ENCODE data around the gene RNF181.
"Not testable (repeated sequence)": the region's sequence is repeated elsewhere in the genome, so short reads cannot be mapped to it uniquely, and the experiment has no call there.

Gene RNF181

DNA sequence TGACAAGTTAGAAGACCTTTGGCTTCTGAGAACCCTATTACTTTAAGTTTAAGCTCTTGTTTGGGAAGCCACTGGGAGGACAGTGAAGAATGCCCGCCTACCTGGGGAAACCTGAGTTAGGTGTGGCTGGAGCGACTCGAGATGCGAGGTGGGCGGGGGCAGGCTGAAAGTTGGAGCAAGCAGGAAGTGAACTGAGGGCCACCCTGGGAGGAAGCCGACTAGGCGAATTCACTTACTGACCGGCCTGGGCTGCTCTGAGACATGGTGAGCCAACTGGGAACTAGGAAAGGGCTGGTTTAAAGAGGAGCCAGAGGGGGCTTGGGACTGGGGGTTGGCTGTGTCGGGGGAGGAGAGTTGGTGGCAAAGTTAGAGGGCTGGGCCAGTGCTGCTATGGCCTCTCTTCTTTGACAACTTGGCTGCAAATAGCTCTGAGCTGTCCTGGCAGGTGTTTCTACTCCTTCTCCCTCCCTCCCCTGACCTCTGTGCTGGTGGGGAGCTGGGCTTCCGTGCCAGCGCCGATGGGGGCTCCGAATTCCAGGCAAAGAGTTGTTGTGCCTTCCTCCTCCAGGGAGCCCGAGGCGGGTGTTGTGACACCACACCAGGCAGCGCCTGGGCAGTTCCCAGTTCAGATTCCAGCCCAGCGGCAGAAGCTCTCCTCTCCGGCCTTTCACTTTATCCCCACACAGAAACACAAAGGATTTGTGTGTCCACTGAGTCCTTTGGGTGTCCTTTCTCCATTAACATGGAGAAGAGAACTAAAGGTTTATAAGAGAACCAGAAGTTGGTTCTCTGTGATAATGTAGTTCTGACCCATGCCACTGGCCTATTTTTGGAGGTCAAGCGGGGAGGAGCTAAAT, 17.9 kb upstream of the RNF181 start, which contains the start of gene VAMP8:
Gene VAMP8 (plus strand): TSS at position 201 of the 857 bp plus-strand sequence. CDS start 61 bp downstream, at position 262.
- DNase-seq = peak; percentile 71

DNA sequence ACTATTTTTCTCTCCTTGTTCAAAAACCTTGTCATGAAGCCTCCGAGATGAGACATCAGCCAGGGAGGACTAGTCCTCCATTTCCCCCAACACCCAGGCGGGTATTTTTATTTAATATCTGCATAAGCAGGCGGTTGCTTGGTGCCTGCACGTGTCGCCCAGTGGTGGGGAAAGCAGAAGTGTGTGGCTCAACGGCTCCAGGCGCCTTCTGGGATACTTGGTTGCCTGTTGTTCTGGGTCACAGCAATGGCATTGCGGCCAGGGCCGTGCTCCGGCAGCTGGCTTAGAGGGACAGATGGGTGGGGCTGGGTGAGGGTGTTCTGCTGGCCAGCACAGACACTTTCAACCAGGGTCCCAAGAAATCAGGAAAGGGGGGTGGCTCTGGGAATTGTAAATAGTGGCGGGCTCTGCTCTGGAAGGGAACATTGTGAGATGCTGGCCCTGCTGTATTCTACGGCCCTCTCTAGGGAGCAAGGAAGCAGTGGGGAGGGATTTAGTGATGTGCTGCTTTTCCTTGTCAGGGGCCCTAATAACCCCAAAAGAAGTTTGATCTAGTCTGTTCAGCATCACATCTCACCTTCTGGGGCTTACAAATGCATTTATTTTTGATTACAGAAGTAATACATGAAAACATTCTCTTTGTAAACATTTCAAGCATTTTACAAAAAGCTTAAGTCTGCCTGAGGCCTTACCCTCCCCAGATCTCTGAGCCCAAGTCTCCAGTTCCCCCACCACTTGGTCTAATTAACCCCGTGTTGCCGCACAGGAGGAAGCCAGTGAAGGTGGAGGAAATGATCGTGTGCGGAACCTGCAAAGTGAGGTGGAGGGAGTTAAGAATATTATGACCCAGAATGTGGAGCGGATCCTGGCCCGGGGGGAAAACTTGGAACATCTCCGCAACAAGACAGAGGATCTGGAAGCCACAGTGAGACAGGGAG, 17.0 kb upstream of the RNF181 start:
- no peak for DNase-seq

DNA sequence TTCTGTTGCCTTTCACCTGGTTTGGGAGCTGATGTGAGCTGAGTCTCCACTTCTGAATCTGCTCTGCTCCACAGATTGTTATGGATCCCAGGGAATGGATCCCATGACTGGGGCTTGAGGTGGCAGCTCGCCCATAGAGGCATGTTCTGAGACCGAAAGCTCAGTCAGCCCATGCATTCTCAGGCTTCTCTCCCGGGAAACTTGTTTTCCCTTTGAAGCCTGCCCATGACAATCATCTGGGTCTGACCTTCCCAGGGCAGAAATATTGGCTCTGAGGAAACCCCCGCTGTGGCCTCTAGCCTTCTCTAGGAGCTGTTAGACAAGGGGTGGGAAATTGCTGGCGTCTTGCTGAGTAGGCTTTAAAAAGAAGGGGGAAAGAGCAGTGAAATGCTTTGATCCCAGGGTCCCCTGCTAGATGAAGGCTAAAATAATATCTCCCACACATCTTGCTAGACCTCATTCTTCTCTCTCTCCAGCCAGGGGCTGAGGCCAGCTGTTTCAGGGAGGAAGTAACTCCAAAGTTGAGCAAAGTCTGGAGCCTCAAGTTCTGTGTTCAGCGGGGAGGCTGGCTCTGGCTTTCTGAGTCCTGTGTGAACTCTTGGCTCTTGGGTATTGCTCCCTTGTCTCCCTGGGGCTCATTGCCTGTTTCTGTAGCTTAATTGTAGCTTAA, 16.1 kb upstream of the RNF181 start:
- no peak for DNase-seq

DNA sequence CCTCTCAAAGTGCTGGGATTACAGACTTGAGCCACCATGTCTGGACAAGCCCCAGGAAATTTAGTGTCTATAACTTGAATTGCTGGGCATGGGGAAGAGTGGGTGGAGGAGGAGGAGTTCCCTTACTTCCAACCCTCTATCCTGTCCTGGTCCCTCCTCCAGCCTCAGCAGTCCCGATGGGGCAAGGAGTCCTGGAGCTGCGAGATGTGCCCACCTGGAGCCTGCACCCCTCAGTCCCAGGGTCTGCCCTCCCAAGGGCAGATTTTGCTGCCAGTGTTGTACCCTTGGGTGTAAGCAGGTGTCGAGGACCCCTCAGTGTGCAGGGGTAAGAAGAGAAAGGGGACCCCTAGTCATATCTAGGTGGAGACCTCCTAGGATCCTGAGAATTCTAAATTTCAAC, 15.3 kb upstream of the RNF181 start:
- DNase-seq = no peak

DNA sequence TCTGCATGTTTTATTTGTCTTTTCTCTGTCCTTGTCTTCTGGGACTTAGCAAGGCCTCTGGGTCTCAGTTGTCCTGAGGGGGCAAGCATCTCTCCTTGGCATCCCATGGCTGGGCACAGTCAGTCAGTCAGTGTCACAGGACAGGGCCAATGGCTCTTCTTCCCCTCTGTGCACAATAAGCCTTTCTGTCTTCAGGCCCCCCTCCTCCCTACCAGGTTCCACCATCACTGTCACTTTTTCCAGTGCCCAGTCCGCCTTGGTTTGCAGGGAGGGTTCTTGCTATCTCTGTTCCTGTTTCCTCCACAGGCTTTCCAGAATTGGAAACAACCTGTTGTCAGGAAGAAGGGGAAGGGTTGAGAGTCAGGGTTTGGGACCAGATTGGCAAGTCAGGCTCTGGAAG, 13.1 kb upstream of the RNF181 start:
- no peak for DNase-seq

DNA sequence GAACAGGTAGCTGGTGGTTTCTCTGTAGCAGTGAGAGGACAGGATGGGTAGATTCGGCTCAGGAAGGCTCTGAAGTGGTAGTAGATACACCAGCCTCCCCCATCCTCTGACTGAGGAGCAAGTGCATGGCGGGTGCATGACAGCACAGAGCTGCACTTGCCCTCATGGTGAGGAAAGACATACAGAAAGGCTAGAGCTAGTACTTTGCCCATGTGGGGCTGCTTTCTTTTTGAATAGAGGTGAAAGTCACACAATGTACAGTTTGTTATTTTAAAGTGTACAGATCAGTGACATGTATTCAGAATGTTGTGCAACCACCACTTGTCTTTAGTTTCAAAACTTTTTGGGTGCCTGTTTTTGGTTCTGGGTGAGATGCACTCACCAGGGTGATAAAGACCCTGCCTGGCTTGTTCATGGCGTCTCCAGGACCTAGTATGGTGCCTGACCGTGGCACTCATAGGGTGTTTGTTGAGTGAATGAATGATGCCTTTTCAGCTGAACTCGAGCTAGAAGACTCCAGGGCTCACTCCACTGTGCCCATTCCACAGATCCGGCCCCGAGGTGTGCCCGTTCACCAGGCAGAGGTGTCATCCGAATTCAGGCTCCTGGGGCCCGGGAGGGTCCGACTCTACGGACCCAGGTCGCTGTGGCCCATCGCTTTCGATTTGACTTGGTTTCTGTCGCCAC, 11.7 kb upstream of the RNF181 start:
- peak; percentile 47 for DNase-seq

DNA sequence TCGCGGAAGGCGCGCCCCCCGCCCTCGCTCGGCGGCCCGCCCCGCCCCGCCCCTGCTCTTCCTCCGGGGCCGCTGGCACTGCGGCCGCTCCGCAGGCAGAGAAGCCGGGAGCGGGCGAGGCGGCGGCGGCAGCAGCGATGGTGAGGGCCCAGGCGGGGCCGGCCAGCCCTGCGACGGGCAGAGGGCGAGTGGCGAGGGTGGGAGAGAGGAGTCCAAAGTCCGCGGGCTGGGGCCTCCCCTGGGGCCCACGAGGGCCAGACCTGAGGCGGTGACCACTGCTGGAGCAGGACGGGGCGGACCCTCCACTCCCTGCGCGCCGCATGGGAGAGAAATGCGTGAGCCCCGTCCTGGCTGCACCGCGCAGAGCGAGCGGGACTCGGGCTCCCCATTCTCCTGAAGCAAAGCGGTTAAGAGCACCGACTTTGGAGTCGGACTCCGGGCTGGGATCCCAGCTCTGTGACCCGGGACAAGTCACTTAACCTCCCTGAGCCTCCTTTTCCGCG, 11.1 kb upstream of the RNF181 start, which contains the start of gene VAMP5:
Gene VAMP5 (plus strand): TSS at position 78 of the 503 bp plus-strand sequence. CDS start 60 bp downstream, at position 138.
- no peak for DNase-seq

DNA sequence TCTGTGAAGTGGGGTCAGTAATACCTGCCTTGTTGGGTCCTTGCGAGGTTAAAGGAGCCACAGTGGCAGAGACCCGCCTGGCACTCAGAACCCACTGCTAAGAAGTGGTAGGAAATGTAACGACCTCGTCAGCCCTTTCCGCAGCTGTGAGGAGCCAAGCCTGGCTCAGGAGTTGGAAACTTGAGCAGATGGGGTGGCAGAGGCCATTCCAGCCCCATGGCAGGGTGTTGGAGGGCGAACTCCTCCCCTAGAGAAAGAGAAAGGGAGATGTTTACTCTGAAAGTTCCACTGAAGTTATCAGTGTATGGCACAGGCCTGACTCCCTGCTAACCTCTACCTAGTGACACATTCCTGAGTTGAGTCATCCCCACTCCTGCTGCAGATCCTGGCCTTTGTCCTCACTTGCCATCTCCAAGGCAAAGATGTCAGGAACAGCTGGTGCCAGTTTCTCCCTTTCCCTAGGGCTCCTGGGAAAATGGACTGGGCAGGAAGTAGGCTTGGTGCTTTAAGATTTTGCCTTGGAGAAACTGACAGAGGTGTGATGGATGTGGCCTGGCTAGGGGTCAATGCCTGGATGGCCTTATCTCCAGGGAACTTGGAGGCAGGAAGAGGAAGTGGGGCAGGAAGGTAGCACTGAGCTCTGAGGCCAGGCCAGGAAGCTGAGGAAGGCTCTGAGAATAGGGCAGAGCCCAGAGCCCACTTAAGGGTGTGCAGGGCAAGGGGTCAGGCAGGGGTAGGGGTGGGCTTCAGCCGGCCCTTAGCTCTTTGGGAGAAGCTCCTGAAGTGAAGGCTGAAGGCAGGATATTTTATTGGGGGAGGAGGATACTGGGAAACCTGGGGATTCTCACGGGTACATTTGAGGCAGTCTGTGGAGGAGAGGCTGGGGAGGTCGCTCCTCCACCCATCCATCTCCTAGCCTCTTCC, 10.4 kb upstream of the RNF181 start:
- DNase-seq = peak; percentile 50

DNA sequence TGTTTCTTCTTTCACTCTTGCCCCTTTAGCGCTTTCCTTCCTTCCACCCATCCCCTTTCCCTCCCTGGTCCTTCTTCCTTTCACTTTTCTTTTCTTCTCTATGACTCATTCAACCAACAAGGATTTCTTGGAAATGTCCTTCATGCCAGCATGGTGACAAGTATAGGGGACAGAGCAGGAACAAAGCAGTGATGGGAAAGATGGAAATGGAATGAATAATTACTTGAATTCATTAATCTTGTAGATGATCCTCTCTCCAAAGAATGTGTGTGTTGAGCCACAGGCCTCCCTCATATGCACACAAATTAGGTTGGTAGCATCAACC, 9.8 kb upstream of the RNF181 start:
- no peak for DNase-seq

DNA sequence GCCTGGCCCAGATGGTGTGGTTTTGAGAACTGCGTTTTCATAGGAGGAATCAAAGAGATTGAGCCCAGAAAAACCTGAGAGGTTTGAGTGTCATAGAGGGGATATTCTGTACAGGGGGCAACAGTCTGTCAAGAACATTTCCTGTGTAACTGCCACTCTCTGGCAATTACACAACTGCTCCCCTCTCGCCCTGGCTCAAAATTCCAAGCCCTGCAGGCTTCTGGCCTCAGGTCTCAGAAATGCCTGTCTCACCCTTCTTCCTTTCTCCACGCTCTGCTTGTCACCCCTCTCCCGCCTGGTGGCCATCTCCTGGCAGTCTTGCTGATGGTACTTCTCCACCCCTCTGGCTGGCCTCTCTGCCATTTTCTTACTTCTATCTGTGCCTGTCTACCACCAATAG, 7.3 kb upstream of the RNF181 start:
- no peak for DNase-seq

DNA sequence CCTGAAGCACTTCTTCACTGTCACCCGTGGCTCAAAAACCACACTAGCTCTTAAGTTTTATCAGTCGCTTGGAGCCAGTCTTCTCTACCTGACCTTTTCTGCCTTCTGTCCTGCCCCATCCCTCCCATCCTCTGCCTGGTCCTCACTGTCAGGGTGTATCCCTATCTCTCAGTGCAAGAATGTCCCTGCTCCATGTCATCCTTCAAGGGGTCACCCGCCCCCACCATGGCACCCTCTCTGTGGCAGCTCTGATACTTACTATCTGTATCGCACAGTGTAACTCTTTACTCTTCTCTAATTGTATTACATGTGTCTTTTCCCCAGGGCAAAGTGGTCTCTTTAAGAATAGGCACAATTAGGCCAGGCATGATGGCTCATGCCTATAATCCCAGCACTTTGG, 6.9 kb upstream of the RNF181 start:
- DNase-seq = no peak

DNA sequence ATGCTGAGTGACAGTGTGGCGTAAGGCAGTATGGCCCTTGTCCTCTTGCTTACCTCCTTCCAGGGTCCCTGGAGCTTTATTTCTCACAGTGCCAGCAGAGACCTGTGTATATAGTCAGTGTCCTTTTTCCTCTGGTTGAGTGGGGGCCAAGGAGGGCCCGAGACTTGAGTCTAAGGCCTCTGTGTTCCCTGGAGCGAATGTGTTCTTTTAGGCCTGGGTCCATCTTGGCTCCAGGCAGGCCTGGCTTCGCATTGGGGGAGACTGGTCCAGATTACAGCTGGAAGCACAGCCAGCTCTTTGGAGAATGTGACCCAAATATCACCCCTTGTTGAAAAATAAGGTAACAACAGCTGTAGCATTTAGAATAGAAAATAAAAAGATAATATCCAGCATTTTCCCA, 6.4 kb upstream of the RNF181 start:
- DNase-seq = no peak

DNA sequence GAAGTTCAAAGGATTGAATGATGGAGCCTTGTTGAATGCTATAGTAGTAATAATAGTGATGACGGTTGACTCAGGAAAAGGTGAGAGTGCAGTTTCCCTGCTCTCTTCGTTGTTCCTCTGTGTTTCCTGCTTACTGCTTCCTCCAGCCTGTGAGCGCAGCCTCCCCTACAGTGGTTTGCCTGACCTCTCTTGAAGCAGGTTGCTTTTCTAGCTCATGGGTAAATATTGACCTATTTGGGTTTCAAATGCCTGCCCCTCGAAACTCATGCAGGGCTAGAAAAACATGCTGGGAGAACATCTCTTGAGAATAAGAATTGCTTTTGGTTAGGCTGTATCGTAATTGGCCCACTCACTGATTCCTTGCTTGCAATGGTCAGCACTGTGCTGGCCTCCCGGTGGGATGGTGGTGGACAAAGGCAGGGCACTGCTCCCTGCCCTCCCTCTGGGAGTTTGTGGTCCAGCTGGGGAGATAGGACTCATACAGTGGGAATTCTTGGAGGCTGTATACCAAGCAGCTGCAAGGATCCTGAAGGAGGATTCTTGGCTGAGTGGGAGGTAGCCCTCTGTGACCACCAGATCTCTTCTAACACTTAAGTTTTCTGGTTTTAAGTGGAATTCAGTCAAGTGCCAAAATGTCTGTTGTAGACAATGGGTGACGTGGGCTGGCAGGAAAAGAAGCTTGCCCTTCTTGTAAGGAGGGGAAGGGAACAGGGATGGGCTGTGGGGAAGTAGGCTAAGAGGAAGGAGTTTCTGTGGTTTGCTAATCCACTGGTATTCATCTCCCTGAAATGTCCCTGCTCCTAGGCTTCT, 5.4 kb upstream of the RNF181 start:
- no peak for DNase-seq

DNA sequence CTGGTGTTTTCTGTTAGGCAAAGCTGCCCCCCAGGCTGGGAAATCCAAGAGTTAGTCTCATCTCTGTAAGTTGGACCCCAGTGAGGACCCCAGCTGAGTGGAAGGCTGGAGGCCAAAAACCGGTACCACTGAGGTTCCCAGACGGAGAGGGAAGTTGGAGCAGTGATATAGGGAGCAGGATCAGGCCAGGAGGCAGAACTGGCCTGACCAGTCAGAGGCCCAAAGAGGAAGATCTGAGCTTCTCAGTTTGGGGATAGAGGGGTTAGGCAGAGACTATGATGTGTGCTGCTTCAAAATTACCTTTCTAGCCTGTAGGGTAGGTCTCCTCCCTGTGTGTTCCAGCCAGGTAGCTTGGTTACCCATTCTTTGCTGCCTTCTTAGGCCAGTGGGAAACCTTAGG, 4.6 kb upstream of the RNF181 start:
- DNase-seq = no peak

DNA sequence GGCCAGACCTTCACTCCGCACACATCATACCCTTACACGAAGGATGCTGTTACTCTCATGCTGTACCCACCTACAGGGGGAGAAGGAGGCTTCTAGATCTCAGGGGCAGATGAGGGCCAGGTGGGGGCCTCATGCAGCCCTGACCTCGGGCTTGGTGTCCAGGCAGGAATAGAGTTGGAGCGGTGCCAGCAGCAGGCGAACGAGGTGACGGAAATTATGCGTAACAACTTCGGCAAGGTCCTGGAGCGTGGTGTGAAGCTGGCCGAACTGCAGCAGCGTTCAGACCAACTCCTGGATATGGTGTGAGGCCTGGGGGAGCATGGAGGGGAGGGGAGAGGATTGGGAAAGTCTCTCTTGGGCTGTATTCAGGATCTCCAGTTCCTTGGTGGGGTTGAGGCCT, 4.0 kb upstream of the RNF181 start:
- DNase-seq = no peak

DNA sequence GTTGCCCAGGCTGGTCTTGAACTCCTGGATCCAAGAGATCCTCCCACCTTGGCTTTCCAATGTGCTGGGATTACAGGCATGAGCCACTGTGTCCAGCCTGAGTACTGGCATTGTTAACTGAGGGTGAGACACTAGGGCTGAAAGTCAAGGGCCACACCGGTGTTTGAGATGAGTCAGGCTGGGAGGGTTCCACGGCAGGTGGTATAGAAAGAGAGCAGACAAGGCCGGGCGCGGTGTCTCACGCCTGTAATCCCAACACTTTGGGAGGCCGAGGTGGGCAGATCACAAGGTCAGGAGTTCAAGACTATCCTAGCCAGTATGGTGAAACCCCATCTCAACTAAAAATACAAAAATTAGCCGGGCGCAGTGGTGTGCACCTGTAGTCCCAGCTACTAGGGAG, 3.2 kb upstream of the RNF181 start:
- DNase-seq = not testable (repeated sequence)

DNA sequence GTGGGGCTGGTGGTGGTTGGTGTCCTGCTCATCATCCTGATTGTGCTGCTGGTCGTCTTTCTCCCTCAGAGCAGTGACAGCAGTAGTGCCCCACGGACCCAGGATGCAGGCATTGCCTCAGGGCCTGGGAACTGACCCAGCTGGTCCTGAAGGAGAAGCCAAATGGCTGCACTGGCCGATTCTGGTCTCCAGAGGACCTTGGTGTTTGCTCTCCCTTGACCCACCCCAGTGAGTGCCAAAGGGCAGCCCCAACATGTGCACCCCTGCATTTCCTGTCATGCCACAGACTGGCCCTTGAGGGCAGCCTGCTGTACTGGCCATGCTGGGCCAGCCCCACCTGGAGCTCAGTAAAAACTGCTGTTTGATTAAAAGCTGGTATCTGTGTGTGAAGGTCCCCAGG, 2.5 kb upstream of the RNF181 start:
- no peak for DNase-seq

DNA sequence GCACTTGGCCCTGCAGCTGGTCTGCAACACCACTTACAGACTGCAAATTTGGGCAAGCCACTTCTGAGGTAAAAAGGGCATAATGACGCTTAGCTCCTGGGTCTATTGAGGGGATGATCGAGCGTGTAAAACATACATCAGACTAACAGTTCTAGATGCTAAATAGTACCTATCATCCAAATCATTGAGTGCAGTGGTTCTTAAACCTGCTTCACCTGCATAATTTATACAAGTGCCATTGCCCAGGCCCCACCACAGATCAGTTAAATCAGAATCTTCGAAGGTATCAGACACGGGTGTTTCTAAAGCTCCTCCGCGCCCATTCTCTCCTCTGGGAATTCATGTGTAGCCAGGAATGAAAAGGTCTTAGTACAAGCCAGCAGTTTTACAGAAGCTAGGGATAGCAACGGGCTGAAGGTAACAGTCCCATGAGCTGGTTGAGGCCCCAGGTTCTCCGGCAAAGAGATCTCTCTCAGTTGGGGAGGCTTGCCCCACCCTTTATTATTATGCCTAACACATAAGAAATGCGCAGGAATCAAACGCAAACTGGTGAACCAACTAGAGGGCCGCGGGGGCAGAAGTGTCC, 737 bp upstream of the RNF181 start:
- no peak for DNase-seq

DNA sequence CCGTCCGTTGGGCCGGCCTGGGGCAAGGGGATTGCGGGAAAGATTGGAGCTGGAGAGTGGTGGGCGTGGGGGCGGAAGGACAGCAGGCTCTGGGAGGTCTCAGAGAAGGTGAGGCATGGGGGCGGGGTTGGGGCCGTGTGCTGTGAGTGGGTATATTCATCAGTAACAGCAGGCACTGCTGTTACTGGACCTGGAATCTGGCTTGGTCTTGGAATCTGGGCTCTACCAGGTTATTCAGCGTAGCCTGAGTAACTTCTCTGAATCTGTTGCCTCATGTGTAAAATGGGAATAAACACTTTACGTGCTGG, 435 bp downstream of the RNF181 start:
- no peak for DNase-seq

DNA sequence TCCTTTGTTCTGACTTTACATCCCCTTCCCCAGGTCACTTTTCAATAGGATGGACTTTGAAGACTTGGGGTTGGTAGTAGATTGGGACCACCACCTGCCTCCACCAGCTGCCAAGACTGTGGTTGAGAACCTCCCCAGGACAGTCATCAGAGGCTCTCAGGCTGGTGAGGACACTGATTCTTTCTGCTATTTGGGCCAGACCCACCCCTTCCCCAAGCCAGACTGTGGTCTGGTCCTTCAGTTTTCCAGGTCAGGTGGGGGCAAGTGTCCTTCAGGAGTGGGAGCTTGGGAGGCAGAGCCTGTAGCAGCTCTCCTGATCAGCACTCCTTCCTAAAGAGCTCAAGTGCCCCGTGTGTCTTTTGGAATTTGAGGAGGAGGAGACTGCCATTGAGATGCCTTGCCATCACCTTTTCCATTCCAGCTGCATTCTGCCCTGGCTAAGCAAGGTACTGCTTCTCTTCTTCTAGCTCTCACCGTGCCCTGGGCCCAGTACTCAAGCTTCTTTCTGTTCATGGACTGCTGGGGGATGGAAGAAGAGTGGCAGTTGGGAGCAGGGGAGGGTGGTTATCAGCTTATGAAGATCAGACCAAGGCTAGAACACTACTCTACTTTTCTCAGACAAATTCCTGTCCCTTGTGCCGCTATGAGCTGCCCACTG, 1.1 kb downstream of the RNF181 start:
- DNase-seq = no peak

Data from activated CD4-positive, alpha-beta T cell treated with anti-CD3 and anti-CD28 coated beads, Interleukin-2, Interleukin-6, amounts not matched to agents 100 ng/mL and 50 ng/mL, durations not matched to agents 16 hours and 8 hours (primary cell).